Astrocyte (in vitro differentiated cells and primary cell): Measurements from ENCODE around the gene NEUROD6.

Source experiments
- CTCF ChIP-seq: IDR thresholded peaks from 2 replicates; pipeline ENCODE4 v1.5.1; 2011; ENCODE audit warnings: low read depth, mild to moderate bottlenecking, inconsistent platforms, low read length, moderate library complexity; ENCODE audit not compliant: insufficient read depth
- EZH2 ChIP-seq: IDR thresholded peaks from 2 replicates; pipeline ENCODE4 v1.6.1; 2012; ENCODE audit warnings: mild to moderate bottlenecking, low read length, inconsistent platforms; ENCODE audit not compliant: insufficient read depth

- TF ChIP-seq CTCF, result no peak
- no peak for TF ChIP-seq EZH2
Observed at GRCh38 chr7:31384466-31384865, 43.9 kb upstream of the NEUROD6 start.
